Measurements from ENCODE around the gene WT1.
A peak's percentile ranks its signal among the peaks of the same experiment; 100 is the strongest.

WT1 gene

GRCh38 chr11:32448232-32448631 lies 12.9 kb upstream of the WT1 start:
- FAIRE-seq (no peak), DNase-seq (ENCODE audit: insufficient read length, low spot score) (no peak)
- TF ChIP-seq, protein P1, sequence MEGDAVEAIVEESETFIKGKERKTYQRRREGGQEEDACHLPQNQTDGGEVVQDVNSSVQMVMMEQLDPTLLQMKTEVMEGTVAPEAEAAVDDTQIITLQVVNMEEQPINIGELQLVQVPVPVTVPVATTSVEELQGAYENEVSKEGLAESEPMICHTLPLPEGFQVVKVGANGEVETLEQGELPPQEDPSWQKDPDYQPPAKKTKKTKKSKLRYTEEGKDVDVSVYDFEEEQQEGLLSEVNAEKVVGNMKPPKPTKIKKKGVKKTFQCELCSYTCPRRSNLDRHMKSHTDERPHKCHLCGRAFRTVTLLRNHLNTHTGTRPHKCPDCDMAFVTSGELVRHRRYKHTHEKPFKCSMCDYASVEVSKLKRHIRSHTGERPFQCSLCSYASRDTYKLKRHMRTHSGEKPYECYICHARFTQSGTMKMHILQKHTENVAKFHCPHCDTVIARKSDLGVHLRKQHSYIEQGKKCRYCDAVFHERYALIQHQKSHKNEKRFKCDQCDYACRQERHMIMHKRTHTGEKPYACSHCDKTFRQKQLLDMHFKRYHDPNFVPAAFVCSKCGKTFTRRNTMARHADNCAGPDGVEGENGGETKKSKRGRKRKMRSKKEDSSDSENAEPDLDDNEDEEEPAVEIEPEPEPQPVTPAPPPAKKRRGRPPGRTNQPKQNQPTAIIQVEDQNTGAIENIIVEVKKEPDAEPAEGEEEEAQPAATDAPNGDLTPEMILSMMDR (IDR thresholded peaks at IDR 0.05; ENCODE audit: insufficient read depth, missing control alignments): peak; percentile 28

- FAIRE-seq: no peak
- DNase-seq (ENCODE audit: insufficient read length, low spot score): no peak
- TF ChIP-seq, protein P1 (IDR thresholded peaks at IDR 0.05; ENCODE audit: insufficient read depth, missing control alignments): no peak
Observed at GRCh38 chr11:32447252-32447651, 11.9 kb upstream of the WT1 start.

- TF ChIP-seq, protein P1 (IDR thresholded peaks at IDR 0.05; ENCODE audit: insufficient read depth, missing control alignments): no peak
- DNase-seq (ENCODE audit: insufficient read length, low spot score): no peak
- no peak for FAIRE-seq
Observed at GRCh38 chr11:32446227-32446626, 10.9 kb upstream of the WT1 start.

DNA sequence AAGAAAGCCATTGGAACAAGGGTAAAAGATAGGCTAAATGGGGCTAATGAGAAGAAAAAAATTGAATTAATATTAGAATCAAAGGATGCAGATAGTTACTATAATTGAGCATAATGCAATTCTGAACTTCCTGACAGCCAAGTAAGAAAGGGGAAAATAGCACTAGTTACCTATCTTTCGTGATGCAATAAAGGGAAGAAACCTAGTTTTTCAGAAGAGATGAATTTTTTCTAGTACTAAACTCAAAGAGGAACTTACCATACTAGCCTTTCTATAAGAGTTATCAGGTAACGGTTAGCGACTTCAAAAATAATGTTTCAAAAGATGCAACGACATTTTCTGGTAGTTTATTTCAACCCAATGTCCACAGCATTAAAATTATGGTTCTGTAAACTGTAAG lies 8.8 kb upstream of the WT1 start:
- no peak for FAIRE-seq
- TF ChIP-seq, protein P1 (IDR thresholded peaks at IDR 0.05; ENCODE audit: insufficient read depth, missing control alignments): no peak
- DNase-seq (ENCODE audit: insufficient read length, low spot score): no peak

DNA sequence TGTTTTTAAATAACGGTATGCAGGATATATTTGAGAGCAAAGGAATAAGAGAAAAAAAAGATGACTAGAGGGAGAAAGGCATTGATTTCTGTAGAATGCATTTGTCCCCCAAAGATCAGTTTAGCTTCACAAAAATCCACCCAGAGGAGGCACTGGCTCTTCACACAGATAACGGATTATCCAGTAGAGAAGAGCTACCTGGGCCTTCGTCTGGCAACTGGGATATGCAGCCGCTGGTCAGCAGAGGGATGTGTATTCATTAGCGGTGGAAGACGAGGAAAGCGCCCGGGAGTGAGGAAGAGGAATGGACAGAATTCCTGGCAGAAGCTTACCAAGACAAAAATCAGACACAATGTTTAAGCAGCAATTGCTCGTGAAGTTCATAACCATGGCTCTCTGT lies 5.6 kb upstream of the WT1 start:
- FAIRE-seq (no peak), DNase-seq (ENCODE audit: insufficient read length, low spot score) (no peak)
- TF ChIP-seq, protein P1 (IDR thresholded peaks at IDR 0.05; ENCODE audit: insufficient read depth, missing control alignments): no peak

GRCh38 chr11:32440312-32440908 lies 5.1 kb upstream of the WT1 start:
- TF ChIP-seq, protein P1 (IDR thresholded peaks at IDR 0.05; ENCODE audit: insufficient read depth, missing control alignments): no peak
- FAIRE-seq (no peak), DNase-seq (ENCODE audit: insufficient read length, low spot score) (no peak)

GRCh38 chr11:32439501-32440210 lies 4.3 kb upstream of the WT1 start:
- TF ChIP-seq, protein P1 (IDR thresholded peaks at IDR 0.05; ENCODE audit: insufficient read depth, missing control alignments): no peak
- no peak for FAIRE-seq
- no peak for DNase-seq (ENCODE audit: insufficient read length, low spot score)
